ENCODE results near the gene ANKRA2.

ANKRA2 gene

GRCh38 chr5:73565139-73565968 is at the start of gene ANKRA2, which contains the start of gene UTP15:
ANKRA2 (minus strand) TSS chr5:73565639; CDS start chr5:73562881, 2,758 bp downstream.
UTP15 (plus strand) TSS chr5:73565743; CDS start chr5:73567345, 1,602 bp downstream.
- TF ChIP-seq Cebpa-rat (IDR thresholded peaks at IDR 0.05): no peak
- Histone ChIP-seq H3K27ac (peak within 1 kb of the TSS; percentile 84 to 95 (median 89)), H3K9me3 (replicated peaks in 1 of 11) (no peaks in the 10 kb centered on the region), H3K4me2 (peak within 1 kb of the TSS; percentile 83 to 94 (median 93)), H3K4me1 (peaks cover 22 to 36% (median 32%) of the 10 kb centered on the region in 10 experiments), H4K20me1 (peaks cover 0 to 22% (median 0%) of the 10 kb centered on the region in 11 experiments; a peak in 3 of 22 replicates), H3K27me3 (no peaks in the 10 kb centered on the region), H3K9ac (peak within 1 kb of the TSS; percentile 83 to 98 (median 93)), H3K4me3 (peak within 1 kb of the TSS; percentile 74 to 95 (median 86)), H3K36me3 (peaks cover 34 to 57% (median 42%) of the 10 kb centered on the region in 11 experiments)

DNA sequence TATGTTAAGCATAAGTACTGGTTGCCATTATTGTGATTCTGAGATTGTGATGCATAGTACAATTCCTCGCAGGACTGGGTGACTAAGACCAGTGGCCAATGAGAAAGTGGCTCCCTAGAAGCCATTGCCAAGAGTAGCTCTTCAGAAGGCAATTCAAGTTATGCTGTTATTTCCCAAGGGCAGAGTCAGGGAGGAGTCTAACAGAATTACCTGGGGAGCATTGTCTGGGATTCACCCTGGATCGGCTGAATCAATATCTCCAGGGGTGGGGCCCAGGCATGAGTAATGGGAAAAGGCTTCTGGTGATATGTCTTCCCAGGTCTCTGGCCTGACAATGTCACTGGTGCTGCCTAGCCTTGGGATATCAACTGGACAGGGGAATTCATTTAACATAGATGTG is 49.6 kb upstream of the ANKRA2 start:
- Histone ChIP-seq H3K4me3 (no peak overlapping the region), H3K36me3 (no peaks in the 10 kb centered on the region), H3K9me3 (replicated peaks in 1 of 11) (peaks cover 12 to 18% (median 14%) of the 10 kb centered on the region in 11 experiments; a peak in 19 of 22 replicates), H3K4me2 (no peak overlapping the region), H3K9ac (no peak overlapping the region), H4K20me1 (no peaks in the 10 kb centered on the region), H3K4me1 (no peaks in the 10 kb centered on the region), H3K27me3 (no peaks in the 10 kb centered on the region), H3K27ac (no peak overlapping the region)
- TF ChIP-seq Cebpa-rat (IDR thresholded peaks at IDR 0.05): no peak

DNA sequence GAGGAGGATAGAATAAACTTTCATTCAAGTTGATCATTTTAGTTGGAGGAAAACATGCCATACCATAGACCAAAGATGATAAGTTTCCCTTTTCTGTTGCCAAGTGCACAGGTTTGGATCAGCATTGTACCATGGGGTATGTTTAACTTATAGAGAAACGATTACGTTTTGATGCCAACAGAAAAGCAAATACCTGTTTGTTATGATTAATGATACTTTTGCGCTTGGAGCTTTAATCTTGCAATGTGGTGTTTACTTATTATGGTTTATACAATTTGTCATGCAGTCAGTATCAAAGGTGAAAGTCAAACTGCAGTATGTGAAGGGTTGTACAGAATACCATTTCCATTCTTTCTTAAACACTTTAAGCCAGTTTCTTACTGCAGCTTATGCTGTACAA is 47.4 kb upstream of the ANKRA2 start:
- Histone ChIP-seq H3K36me3 (no peaks in the 10 kb centered on the region), H3K9me3 (replicated peaks in 1 of 11) (peaks cover 12 to 18% (median 14%) of the 10 kb centered on the region in 11 experiments; a peak in 19 of 22 replicates), H3K27ac (no peak overlapping the region), H4K20me1 (no peaks in the 10 kb centered on the region), H3K4me2 (no peak overlapping the region), H3K4me3 (no peak overlapping the region), H3K9ac (no peak overlapping the region), H3K4me1 (no peaks in the 10 kb centered on the region), H3K27me3 (no peaks in the 10 kb centered on the region)
- TF ChIP-seq Cebpa-rat (IDR thresholded peaks at IDR 0.05): no peak

GRCh38 chr5:73607228-73607627 is 41.8 kb upstream of the ANKRA2 start:
- Histone ChIP-seq H3K4me2 (no peak overlapping the region), H3K27ac (no peak overlapping the region), H3K9ac (no peak overlapping the region), H3K27me3 (no peaks in the 10 kb centered on the region), H4K20me1 (no peaks in the 10 kb centered on the region), H3K9me3 (replicated peaks in 1 of 11) (peaks cover 14 to 24% (median 16%) of the 10 kb centered on the region in 11 experiments; a peak in 19 of 22 replicates), H3K36me3 (no peaks in the 10 kb centered on the region), H3K4me3 (no peak overlapping the region), H3K4me1 (no peaks in the 10 kb centered on the region)
- TF ChIP-seq Cebpa-rat (IDR thresholded peaks at IDR 0.05): no peak

GRCh38 chr5:73606206-73606753 is 40.8 kb upstream of the ANKRA2 start:
- Histone ChIP-seq H3K4me1 (no peaks in the 10 kb centered on the region), H3K9ac (no peak overlapping the region), H3K36me3 (no peaks in the 10 kb centered on the region), H4K20me1 (no peaks in the 10 kb centered on the region), H3K4me3 (no peak overlapping the region), H3K9me3 (replicated peaks in 1 of 11) (peaks cover 16 to 28% (median 23%) of the 10 kb centered on the region in 11 experiments; a peak in 21 of 22 replicates), H3K27ac (no peak overlapping the region), H3K4me2 (no peak overlapping the region), H3K27me3 (no peaks in the 10 kb centered on the region)
- no peak for TF ChIP-seq Cebpa-rat (IDR thresholded peaks at IDR 0.05)

GRCh38 chr5:73605223-73606087 is 40.0 kb upstream of the ANKRA2 start:
- no peak overlapping the region for H3K4me2 ChIP-seq

GRCh38 chr5:73603998-73604397 is 38.6 kb upstream of the ANKRA2 start:
- Histone ChIP-seq H3K36me3 (no peaks in the 10 kb centered on the region), H3K4me3 (no peak overlapping the region), H3K9me3 (replicated peaks in 1 of 11) (peaks cover 8 to 18% (median 14%) of the 10 kb centered on the region in 11 experiments; a peak in 19 of 22 replicates), H3K9ac (no peak overlapping the region), H3K27me3 (no peaks in the 10 kb centered on the region), H3K4me2 (no peak overlapping the region), H4K20me1 (no peaks in the 10 kb centered on the region), H3K4me1 (no peaks in the 10 kb centered on the region), H3K27ac (no peak overlapping the region)
- no peak for TF ChIP-seq Cebpa-rat (IDR thresholded peaks at IDR 0.05)

More at GRCh38 chr5:73605223-73606087, 40.0 kb upstream of the ANKRA2 start:
- Histone ChIP-seq H3K27ac (no peak overlapping the region), H3K27me3 (no peaks in the 10 kb centered on the region), H3K4me3 (no peak overlapping the region), H3K36me3 (no peaks in the 10 kb centered on the region), H4K20me1 (no peaks in the 10 kb centered on the region), H3K9me3 (replicated peaks in 1 of 11) (peaks cover 8 to 21% (median 16%) of the 10 kb centered on the region in 11 experiments; a peak in 20 of 22 replicates), H3K9ac (no peak overlapping the region), H3K4me1 (no peaks in the 10 kb centered on the region)
- no peak for TF ChIP-seq Cebpa-rat (IDR thresholded peaks at IDR 0.05)

- Histone ChIP-seq H3K36me3 (no peaks in the 10 kb centered on the region), H4K20me1 (no peaks in the 10 kb centered on the region), H3K9me3 (replicated peaks in 1 of 11) (peaks cover 8 to 18% (median 14%) of the 10 kb centered on the region in 11 experiments; a peak in 19 of 22 replicates), H3K4me2 (no peak overlapping the region), H3K9ac (no peak overlapping the region), H3K27ac (no peak overlapping the region), H3K27me3 (no peaks in the 10 kb centered on the region), H3K4me3 (no peak overlapping the region), H3K4me1 (no peaks in the 10 kb centered on the region)
- no peak for TF ChIP-seq Cebpa-rat (IDR thresholded peaks at IDR 0.05)
Measured at GRCh38 chr5:73599380-73599779, 33.9 kb upstream of the ANKRA2 start.

All from BLaER1 treated with 17β-estradiol and CSF1 and Interleukin-3, amounts not matched to agents 10 nM and 100 nM (cell line).